ENCODE results near the gene VPS26C. TPM values are rescaled to one million over a fixed set of nuclear protein-coding genes. Genes with fewer than 3 reads are reported as not detected.
A peak's percentile ranks its signal among the peaks of the same experiment; 100 is the strongest.

VPS26C gene
- total and polyA plus RNA-seq, 9 of the 15 experiments (the other 6 are each of a cell fraction or from before 2014, with no cell fraction given), result 32.8 to 48.7 (median 42.1) TPM

- peak; percentile 99 for TF ChIP-seq TFE3 (CRISPR knock-in tag; IDR thresholded peaks at IDR 0.05)
- TF ChIP-seq, protein P1, sequence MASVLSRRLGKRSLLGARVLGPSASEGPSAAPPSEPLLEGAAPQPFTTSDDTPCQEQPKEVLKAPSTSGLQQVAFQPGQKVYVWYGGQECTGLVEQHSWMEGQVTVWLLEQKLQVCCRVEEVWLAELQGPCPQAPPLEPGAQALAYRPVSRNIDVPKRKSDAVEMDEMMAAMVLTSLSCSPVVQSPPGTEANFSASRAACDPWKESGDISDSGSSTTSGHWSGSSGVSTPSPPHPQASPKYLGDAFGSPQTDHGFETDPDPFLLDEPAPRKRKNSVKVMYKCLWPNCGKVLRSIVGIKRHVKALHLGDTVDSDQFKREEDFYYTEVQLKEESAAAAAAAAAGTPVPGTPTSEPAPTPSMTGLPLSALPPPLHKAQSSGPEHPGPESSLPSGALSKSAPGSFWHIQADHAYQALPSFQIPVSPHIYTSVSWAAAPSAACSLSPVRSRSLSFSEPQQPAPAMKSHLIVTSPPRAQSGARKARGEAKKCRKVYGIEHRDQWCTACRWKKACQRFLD (CRISPR knock-in tag; IDR thresholded peaks at IDR 0.05), result peak; percentile 84; the same call in 1 of the 2 replicates
- peak; percentile 96 for TF ChIP-seq NCOA1 (IDR thresholded peaks at IDR 0.05; ENCODE audit: low read depth)
- TF ChIP-seq, protein P2, sequence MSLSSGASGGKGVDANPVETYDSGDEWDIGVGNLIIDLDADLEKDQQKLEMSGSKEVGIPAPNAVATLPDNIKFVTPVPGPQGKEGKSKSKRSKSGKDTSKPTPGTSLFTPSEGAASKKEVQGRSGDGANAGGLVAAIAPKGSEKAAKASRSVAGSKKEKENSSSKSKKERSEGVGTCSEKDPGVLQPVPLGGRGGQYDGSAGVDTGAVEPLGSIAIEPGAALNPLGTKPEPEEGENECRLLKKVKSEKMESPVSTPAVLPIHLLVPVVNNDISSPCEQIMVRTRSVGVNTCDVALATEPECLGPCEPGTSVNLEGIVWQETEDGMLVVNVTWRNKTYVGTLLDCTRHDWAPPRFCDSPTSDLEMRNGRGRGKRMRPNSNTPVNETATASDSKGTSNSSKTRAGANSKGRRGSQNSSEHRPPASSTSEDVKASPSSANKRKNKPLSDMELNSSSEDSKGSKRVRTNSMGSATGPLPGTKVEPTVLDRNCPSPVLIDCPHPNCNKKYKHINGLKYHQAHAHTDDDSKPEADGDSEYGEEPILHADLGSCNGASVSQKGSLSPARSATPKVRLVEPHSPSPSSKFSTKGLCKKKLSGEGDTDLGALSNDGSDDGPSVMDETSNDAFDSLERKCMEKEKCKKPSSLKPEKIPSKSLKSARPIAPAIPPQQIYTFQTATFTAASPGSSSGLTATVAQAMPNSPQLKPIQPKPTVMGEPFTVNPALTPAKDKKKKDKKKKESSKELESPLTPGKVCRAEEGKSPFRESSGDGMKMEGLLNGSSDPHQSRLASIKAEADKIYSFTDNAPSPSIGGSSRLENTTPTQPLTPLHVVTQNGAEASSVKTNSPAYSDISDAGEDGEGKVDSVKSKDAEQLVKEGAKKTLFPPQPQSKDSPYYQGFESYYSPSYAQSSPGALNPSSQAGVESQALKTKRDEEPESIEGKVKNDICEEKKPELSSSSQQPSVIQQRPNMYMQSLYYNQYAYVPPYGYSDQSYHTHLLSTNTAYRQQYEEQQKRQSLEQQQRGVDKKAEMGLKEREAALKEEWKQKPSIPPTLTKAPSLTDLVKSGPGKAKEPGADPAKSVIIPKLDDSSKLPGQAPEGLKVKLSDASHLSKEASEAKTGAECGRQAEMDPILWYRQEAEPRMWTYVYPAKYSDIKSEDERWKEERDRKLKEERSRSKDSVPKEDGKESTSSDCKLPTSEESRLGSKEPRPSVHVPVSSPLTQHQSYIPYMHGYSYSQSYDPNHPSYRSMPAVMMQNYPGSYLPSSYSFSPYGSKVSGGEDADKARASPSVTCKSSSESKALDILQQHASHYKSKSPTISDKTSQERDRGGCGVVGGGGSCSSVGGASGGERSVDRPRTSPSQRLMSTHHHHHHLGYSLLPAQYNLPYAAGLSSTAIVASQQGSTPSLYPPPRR (CRISPR knock-in tag; IDR thresholded peaks at IDR 0.05; ENCODE audit: borderline replicate concordance), result 0 out of 2 replicates have a peak, but pooled peaks have one; percentile 24
- TF ChIP-seq RAD51 (IDR thresholded peaks at IDR 0.05; ENCODE audit: borderline replicate concordance, low read depth), result peak; percentile 98
- TF ChIP-seq ZBED1 (IDR thresholded peaks at IDR 0.05), result no peak
- TF ChIP-seq LEF1 (IDR thresholded peaks at IDR 0.05), result peak; percentile 80
- TF ChIP-seq, protein P3, sequence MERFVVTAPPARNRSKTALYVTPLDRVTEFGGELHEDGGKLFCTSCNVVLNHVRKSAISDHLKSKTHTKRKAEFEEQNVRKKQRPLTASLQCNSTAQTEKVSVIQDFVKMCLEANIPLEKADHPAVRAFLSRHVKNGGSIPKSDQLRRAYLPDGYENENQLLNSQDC (CRISPR knock-in tag; IDR thresholded peaks at IDR 0.05), result no peak
These were observed at the start of gene VPS26C (continued) for GRCh38 chr21:37267269-37268185.

Data from K562 (cell line).